ENCODE results near the gene SARDH. TPM values are rescaled to one million over a fixed set of nuclear protein-coding genes. Genes with fewer than 3 reads are reported as not detected.

The SARDH gene
- total and polyA plus RNA-seq, 2 donors (not counting 1 experiment from before 2014, with no cell fraction given), result 0.03 to 0.07 TPM

DNA sequence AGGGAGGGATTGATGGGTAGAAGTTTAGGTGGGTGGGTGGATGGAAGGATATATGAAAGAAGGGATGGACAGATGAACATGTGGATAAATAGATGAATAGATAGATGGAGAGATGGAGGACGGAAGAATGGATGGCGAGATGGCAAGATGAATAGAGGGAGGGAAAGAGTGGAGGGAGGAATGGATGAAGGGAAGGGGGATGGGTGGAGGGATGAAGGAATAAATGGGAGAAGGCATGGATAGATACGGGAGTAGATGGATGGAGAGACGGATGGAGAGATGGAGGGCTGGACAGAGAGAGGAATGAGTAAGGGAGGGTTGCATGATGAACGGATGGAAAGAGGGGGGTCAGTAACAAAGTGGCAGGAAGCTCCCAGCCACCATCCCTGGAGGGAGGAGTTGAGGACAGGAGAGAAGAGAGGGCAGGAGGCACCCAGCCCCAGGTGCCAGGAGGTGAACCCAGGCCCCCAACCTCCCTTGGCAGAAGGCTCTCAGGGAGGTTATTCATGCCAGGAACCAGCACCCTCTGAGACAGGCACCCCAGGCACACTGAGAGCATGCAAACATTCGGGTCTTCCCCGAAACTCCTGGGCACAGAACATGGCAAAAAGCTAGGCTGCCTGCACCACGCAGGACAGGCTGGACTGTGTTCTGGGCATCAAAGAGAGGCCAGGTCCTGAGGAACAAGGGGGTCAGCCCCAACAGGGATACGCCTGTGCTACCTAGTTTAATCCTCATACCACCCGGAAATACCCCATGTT, 9.1 kb downstream of the SARDH start:
- H3K4me1 ChIP-seq (ENCODE audit: control insufficient read depth in 2 of 2, insufficient read depth in 2 of 2, low read length in 2 of 2), result peaks cover 0 to 2% of the 10 kb centered on the region in 2 donors
- H3K27me3 ChIP-seq (replicated peaks in 1 of 4; ENCODE audit: control extremely low read depth in 1 of 4, control insufficient read depth in 3 of 4, insufficient read depth in 4 of 4, low read length in 3 of 4), result peaks cover 0 to 27% (median 8%) of the 10 kb centered on the region in 4 experiments
- H3K4me2 ChIP-seq (replicated peaks; ENCODE audit: low read depth, low read length, poor library complexity, severe bottlenecking), result no peak overlapping the region
- H3K4me1 Mint-ChIP-seq, result peaks cover 14% of the 10 kb centered on the region
- H3K4me3 Mint-ChIP-seq, result no peak overlapping the region
- H3K9me3 ChIP-seq (ENCODE audit: control extremely low read depth in 1 of 3, control insufficient read depth in 2 of 3, insufficient read depth in 1 of 3, low read length in 2 of 3), result no peaks in the 10 kb centered on the region
- H3K36me3 ChIP-seq (replicated peaks in 1 of 2; ENCODE audit: control extremely low read depth in 1 of 2, control insufficient read depth in 1 of 2, extremely low read depth in 1 of 2, insufficient read depth in 2 of 2, low read length in 1 of 2), result no peaks in the 10 kb centered on the region
- H3K27ac ChIP-seq (ENCODE audit: low read length in 2 of 2), result no peak overlapping the region
- POLR2A ChIA-PET, result no interaction called here
- peaks cover 23% of the 10 kb centered on the region for H3K27me3 Mint-ChIP-seq
- no peak for ATAC-seq (ENCODE audit: low read depth)
- H3K79me2 ChIP-seq (ENCODE audit: control insufficient read depth, insufficient read depth, low read length), result no peaks in the 10 kb centered on the region
- WGBS (ENCODE audit: insufficient coverage), result 88% methylated on average over 10 of the region's 10 CpGs
- H3K27ac Mint-ChIP-seq, result no peak overlapping the region
- no peaks in the 10 kb centered on the region for H4K20me1 ChIP-seq (ENCODE audit: control insufficient read depth, insufficient read depth, low read length, poor library complexity, severe bottlenecking)
- H3K9ac ChIP-seq (ENCODE audit: low read length), result no peak overlapping the region
- no peaks in the 10 kb centered on the region for H3K9me3 Mint-ChIP-seq (ENCODE audit: insufficient read depth)
- no peak overlapping the region for H3K4me3 ChIP-seq (ENCODE audit: control extremely low read depth in 1 of 5, extremely low read depth in 1 of 5, insufficient read depth in 1 of 5, low read depth in 2 of 5, low read length in 4 of 5)
- no peak overlapping the region for H2AFZ ChIP-seq (ENCODE audit: insufficient read depth, low read depth, low read length, poor library complexity, severe bottlenecking)
- TF ChIP-seq EZH2 (IDR thresholded peaks at IDR 0.05; ENCODE audit: borderline replicate concordance, insufficient read depth, low read depth, low read length, poor library complexity, severe bottlenecking), result no peak
- TF ChIP-seq, protein P1, sequence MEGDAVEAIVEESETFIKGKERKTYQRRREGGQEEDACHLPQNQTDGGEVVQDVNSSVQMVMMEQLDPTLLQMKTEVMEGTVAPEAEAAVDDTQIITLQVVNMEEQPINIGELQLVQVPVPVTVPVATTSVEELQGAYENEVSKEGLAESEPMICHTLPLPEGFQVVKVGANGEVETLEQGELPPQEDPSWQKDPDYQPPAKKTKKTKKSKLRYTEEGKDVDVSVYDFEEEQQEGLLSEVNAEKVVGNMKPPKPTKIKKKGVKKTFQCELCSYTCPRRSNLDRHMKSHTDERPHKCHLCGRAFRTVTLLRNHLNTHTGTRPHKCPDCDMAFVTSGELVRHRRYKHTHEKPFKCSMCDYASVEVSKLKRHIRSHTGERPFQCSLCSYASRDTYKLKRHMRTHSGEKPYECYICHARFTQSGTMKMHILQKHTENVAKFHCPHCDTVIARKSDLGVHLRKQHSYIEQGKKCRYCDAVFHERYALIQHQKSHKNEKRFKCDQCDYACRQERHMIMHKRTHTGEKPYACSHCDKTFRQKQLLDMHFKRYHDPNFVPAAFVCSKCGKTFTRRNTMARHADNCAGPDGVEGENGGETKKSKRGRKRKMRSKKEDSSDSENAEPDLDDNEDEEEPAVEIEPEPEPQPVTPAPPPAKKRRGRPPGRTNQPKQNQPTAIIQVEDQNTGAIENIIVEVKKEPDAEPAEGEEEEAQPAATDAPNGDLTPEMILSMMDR (IDR thresholded peaks at IDR 0.05), result no peak
- CTCF ChIA-PET, result interaction anchor here (0.6 to 2.9 kb wide), 2 partner anchors 13 to 238 kb away, joined by 4 to 13 read pairs; no protein-coding TSS in a partner anchor
- intact Hi-C loops (cut with micrococcal nuclease), result loop anchor here (5.0 kb wide), 1 partner anchor 197 kb away; the partner anchor contains the start of gene ADAMTSL2
- no peak for DNase-seq

- Histone ChIP-seq H4K20me1 (ENCODE audit: control insufficient read depth, insufficient read depth, low read length, poor library complexity, severe bottlenecking) (no peaks in the 10 kb centered on the region), H3K27me3 (replicated peaks in 1 of 4; ENCODE audit: control extremely low read depth in 1 of 4, control insufficient read depth in 3 of 4, insufficient read depth in 4 of 4, low read length in 3 of 4) (peaks cover 0 to 27% (median 8%) of the 10 kb centered on the region in 4 experiments), H2AFZ (ENCODE audit: insufficient read depth, low read depth, low read length, poor library complexity, severe bottlenecking) (no peak overlapping the region), H3K27ac (ENCODE audit: low read length in 2 of 2) (no peak overlapping the region), H3K4me3 (ENCODE audit: control extremely low read depth in 1 of 5, extremely low read depth in 1 of 5, insufficient read depth in 1 of 5, low read depth in 2 of 5, low read length in 4 of 5) (no peak overlapping the region), H3K4me1 (ENCODE audit: control insufficient read depth in 2 of 2, insufficient read depth in 2 of 2, low read length in 2 of 2) (no peaks in the 10 kb centered on the region), H3K9ac (ENCODE audit: low read length) (no peak overlapping the region), H3K36me3 (replicated peaks in 1 of 2; ENCODE audit: control extremely low read depth in 1 of 2, control insufficient read depth in 1 of 2, extremely low read depth in 1 of 2, insufficient read depth in 2 of 2, low read length in 1 of 2) (no peaks in the 10 kb centered on the region), H3K4me2 (replicated peaks; ENCODE audit: low read depth, low read length, poor library complexity, severe bottlenecking) (no peak overlapping the region), H3K79me2 (ENCODE audit: control insufficient read depth, insufficient read depth, low read length) (no peaks in the 10 kb centered on the region), H3K9me3 (ENCODE audit: control extremely low read depth in 1 of 3, control insufficient read depth in 2 of 3, insufficient read depth in 1 of 3, low read length in 2 of 3) (no peaks in the 10 kb centered on the region)
- no peak for TF ChIP-seq EZH2 (IDR thresholded peaks at IDR 0.05; ENCODE audit: borderline replicate concordance, insufficient read depth, low read depth, low read length, poor library complexity, severe bottlenecking)
- TF ChIP-seq, protein P1 (IDR thresholded peaks at IDR 0.05), result no peak
- Mint-ChIP-seq H3K9me3 (ENCODE audit: insufficient read depth) (no peaks in the 10 kb centered on the region), H3K4me3 (no peak overlapping the region), H3K4me1 (peaks cover 9% of the 10 kb centered on the region), H3K27ac (no peak overlapping the region), H3K27me3 (peaks cover 28% of the 10 kb centered on the region)
- CTCF ChIA-PET, result interaction anchor here (1.1 to 2.9 kb wide), 5 partner anchors 11 to 706 kb away, joined by 3 to 13 read pairs (median 8); partner anchors contain the start of gene SARDH
- intact Hi-C loops (cut with micrococcal nuclease), result loop anchor here (5.0 kb wide), 1 partner anchor 196 kb away; the partner anchor contains the start of gene ADAMTSL2
- WGBS (ENCODE audit: insufficient coverage), result 94% methylated on average over 18 of the region's 18 CpGs
- POLR2A ChIA-PET, result no interaction called here
- no peak for ATAC-seq (ENCODE audit: low read depth)
- no peak for DNase-seq
Measured at GRCh38 chr9:133727876-133728441, 10.2 kb downstream of the SARDH start.
